ENCODE measurements around the gene TP73. TPM values are rescaled to one million over a fixed set of nuclear protein-coding genes. Genes with fewer than 3 reads are reported as not detected.

Gene TP73
- total RNA-seq, 1 experiment from 2014 or later, result 11.9 TPM

GRCh38 chr1:3691421-3692204, 39.3 kb downstream of the TP73 start:
- H3K27ac Mint-ChIP-seq (ENCODE audit: unreplicated experiment), result no peak overlapping the region
- H3K27me3 ChIP-seq (replicated peaks; ENCODE audit: control insufficient read depth, insufficient read depth, low read length), result no peaks in the 10 kb centered on the region

GRCh38 chr1:3692598-3692997, 40.3 kb downstream of the TP73 start:
- no peak for TF ChIP-seq CTCF (IDR thresholded peaks at IDR 0.05; ENCODE audit: insufficient read depth in 1 of 2, low read depth in 1 of 2, low read length in 1 of 2, severe bottlenecking in 1 of 2, unreplicated experiment in 1 of 2)
- intact Hi-C loops (cut with micrococcal nuclease; ENCODE audit: unreplicated experiment), result no loop called here
- no peaks in the 10 kb centered on the region for H3K9me3 ChIP-seq
- H3K36me3 ChIP-seq (ENCODE audit: control insufficient read depth, insufficient read depth, low read length), result no peaks in the 10 kb centered on the region
- Mint-ChIP-seq H3K4me3 (ENCODE audit: unreplicated experiment) (no peak overlapping the region), H3K27ac (ENCODE audit: unreplicated experiment) (no peak overlapping the region), H3K9me3 (ENCODE audit: unreplicated experiment) (no peaks in the 10 kb centered on the region), H3K27me3 (ENCODE audit: insufficient read depth, unreplicated experiment) (no peaks in the 10 kb centered on the region), H3K36me3 (ENCODE audit: insufficient read depth, unreplicated experiment) (no peaks in the 10 kb centered on the region), H3K4me1 (ENCODE audit: low read depth, unreplicated experiment) (no peaks in the 10 kb centered on the region)
- DNase-seq, result no peak
- H3K4me1 ChIP-seq, result no peaks in the 10 kb centered on the region
- ChIA-PET POLR2A (no interaction called here), CTCF (no interaction called here)
- H3K27me3 ChIP-seq (replicated peaks; ENCODE audit: control insufficient read depth, insufficient read depth, low read length), result no peaks in the 10 kb centered on the region
- BruUV-seq (replicated peaks), result no TSS peak
- H3K4me3 ChIP-seq (ENCODE audit: low read depth, low read length), result no peak overlapping the region

More at GRCh38 chr1:3691421-3692204, 39.3 kb downstream of the TP73 start:
- no peaks in the 10 kb centered on the region for H3K9me3 ChIP-seq
- H3K4me3 ChIP-seq (ENCODE audit: low read depth, low read length), result no peak overlapping the region
- no peaks in the 10 kb centered on the region for H3K36me3 Mint-ChIP-seq (ENCODE audit: insufficient read depth, unreplicated experiment)
- H3K9me3 Mint-ChIP-seq (ENCODE audit: unreplicated experiment), result no peaks in the 10 kb centered on the region
- DNase-seq, result no peak
- H3K4me3 Mint-ChIP-seq (ENCODE audit: unreplicated experiment), result no peak overlapping the region
- POLR2A ChIA-PET, result no interaction called here
- H3K36me3 ChIP-seq (ENCODE audit: control insufficient read depth, insufficient read depth, low read length), result no peaks in the 10 kb centered on the region
- no TSS peak for BruUV-seq (replicated peaks)
- no peaks in the 10 kb centered on the region for H3K27me3 Mint-ChIP-seq (ENCODE audit: insufficient read depth, unreplicated experiment)
- CTCF ChIA-PET, result no interaction called here
- H3K4me1 ChIP-seq, result no peaks in the 10 kb centered on the region
- no peaks in the 10 kb centered on the region for H3K4me1 Mint-ChIP-seq (ENCODE audit: low read depth, unreplicated experiment)
- no peak for TF ChIP-seq CTCF (IDR thresholded peaks at IDR 0.05; ENCODE audit: insufficient read depth in 1 of 2, low read depth in 1 of 2, low read length in 1 of 2, severe bottlenecking in 1 of 2, unreplicated experiment in 1 of 2)
- intact Hi-C loops (cut with micrococcal nuclease; ENCODE audit: unreplicated experiment), result no loop called here

GRCh38 chr1:3693321-3693720, 41.0 kb downstream of the TP73 start:
- H3K4me3 Mint-ChIP-seq (ENCODE audit: unreplicated experiment), result no peak overlapping the region
- Histone ChIP-seq H3K4me3 (ENCODE audit: low read depth, low read length) (no peak overlapping the region), H3K4me1 (no peaks in the 10 kb centered on the region), H3K9me3 (no peaks in the 10 kb centered on the region), H3K36me3 (ENCODE audit: control insufficient read depth, insufficient read depth, low read length) (no peaks in the 10 kb centered on the region), H3K27me3 (replicated peaks; ENCODE audit: control insufficient read depth, insufficient read depth, low read length) (no peaks in the 10 kb centered on the region)
- intact Hi-C loops (cut with micrococcal nuclease; ENCODE audit: unreplicated experiment), result no loop called here
- CTCF ChIA-PET, result no interaction called here
- H3K36me3 Mint-ChIP-seq (ENCODE audit: insufficient read depth, unreplicated experiment), result no peaks in the 10 kb centered on the region
- DNase-seq, result no peak
- BruUV-seq (replicated peaks), result no TSS peak
- H3K4me1 Mint-ChIP-seq (ENCODE audit: low read depth, unreplicated experiment), result no peaks in the 10 kb centered on the region
- H3K27ac Mint-ChIP-seq (ENCODE audit: unreplicated experiment), result no peak overlapping the region
- POLR2A ChIA-PET, result no interaction called here
- H3K27me3 Mint-ChIP-seq (ENCODE audit: insufficient read depth, unreplicated experiment), result no peaks in the 10 kb centered on the region
- TF ChIP-seq CTCF (IDR thresholded peaks at IDR 0.05; ENCODE audit: insufficient read depth in 1 of 2, low read depth in 1 of 2, low read length in 1 of 2, severe bottlenecking in 1 of 2, unreplicated experiment in 1 of 2), result no peak
- H3K9me3 Mint-ChIP-seq (ENCODE audit: unreplicated experiment), result no peaks in the 10 kb centered on the region
